Gastrocnemius medialis (tissue), 4 donors: ENCODE measurements around the gene KHDC3L. TPM values are rescaled to one million over a fixed set of nuclear protein-coding genes. Genes with fewer than 3 reads are reported as not detected.

Source experiments
- ATAC-seq, 2 donors: fragments of 150-250 bp; one replicate each; pipeline ENCODE4 v1.9.1; 2016
- DNase-seq, 2 donors: peaks; one replicate each; pipeline ENCODE4 v3.0.0-alpha.2; 2019
- H3K27ac ChIP-seq, 4 donors: fragments of 200-600 bp; sonication (generic); 1 replicate in 1 of 4; 2 replicates in 3 of 4; pipeline ENCODE4 v1.5.1; 2016 to 2018; ENCODE audit warnings: mild to moderate bottlenecking in 2 of 4, moderate library complexity in 1 of 4
- H3K27me3 ChIP-seq, 3 donors: fragments of 200-600 bp; sonication (generic) in 2 of 3; 1 replicate in 1 of 3; 2 replicates in 2 of 3; pipeline versions ENCODE4 v1.5.1 to v1.6.0; 2016 to 2019; ENCODE audit warnings: mild to moderate bottlenecking in 1 of 3, moderate library complexity in 1 of 3
- H3K36me3 ChIP-seq, 2 donors: fragments of 200-600 bp; sonication (generic) in 1 of 2; one replicate each; pipeline ENCODE4 v1.5.1; 2017 to 2018
- H3K4me1 ChIP-seq, 2 donors: fragments of 200-600 bp; sonication (generic) in 1 of 2; one replicate each; pipeline ENCODE4 v1.5.1; 2016 to 2017; ENCODE audit warnings: mild to moderate bottlenecking in 2 of 2
- H3K4me3 ChIP-seq, 4 donors: fragments of 200-600 bp; sonication (generic) in 3 of 4; 1 replicate in 1 of 4; 2 replicates in 3 of 4; pipeline ENCODE4 v1.5.1; 2016 to 2019; ENCODE audit warnings: mild to moderate bottlenecking in 2 of 4
- H3K9me3 ChIP-seq, 3 donors: fragments of 200-600 bp; sonication (generic) in 2 of 3; 1 replicate in 1 of 3; 2 replicates in 2 of 3; pipeline ENCODE4 v1.5.1; 2016 to 2019
- CTCF ChIP-seq, 5 experiments: fragments of 450-650 bp in 3 of 5; fragments of 200-600 bp in 2 of 5; sonication (generic) in 2 of 5; IDR thresholded peaks in 4 of 5; conservative IDR thresholded peaks in 1 of 5; 1 replicate in 4 of 5; 2 replicates in 1 of 5; pipeline ENCODE4 v1.5.1; 2016 to 2019; ENCODE audit warnings: antibody characterized with exemption in 5 of 5, mild to moderate bottlenecking in 3 of 5, moderate library complexity in 3 of 5
- POLR2A ChIP-seq, 2 donors: fragments of 450-650 bp; IDR thresholded peaks; one replicate each; pipeline ENCODE4 v1.6.1; 2017; ENCODE audit warnings: antibody characterized with exemption in 2 of 2, mild to moderate bottlenecking in 2 of 2, moderate library complexity in 2 of 2
- in situ Hi-C, 4 donors: fragments of 200-750 bp; cut with MboI; loops; one replicate each; pipeline versions ENCODE4 v1.15.0 to v1.8.0; 2017; ENCODE audit warnings: low sequenced_read_pairs in 4 of 4
- intact Hi-C: fragments of 100-400 bp; cut with DNase I; formaldehyde crosslinking; loops from one replicate; pipeline ENCODE4 v1.15.1; 2023; ENCODE audit warnings: low total_unique reads
- total RNA-seq, 4 donors: library from RNA; depleted of rRNA; stranded (reverse); fragments of >200 nt; gene quantifications; one replicate each; pipeline versions ENCODE4 v1.1.0 to v1.2.3, GENCODE V29; 2016

Gene KHDC3L
- total RNA-seq, 4 donors from 2014 or later = not detected

- TF ChIP-seq CTCF (IDR thresholded peaks at IDR 0.05 in 4 of 5, conservative IDR thresholded peaks at IDR 0.05 in 1 of 5) = no peak
- no peak for TF ChIP-seq POLR2A (IDR thresholded peaks at IDR 0.05)
- Histone ChIP-seq H3K4me1 (no peaks in the 10 kb centered on the region), H3K36me3 (no peaks in the 10 kb centered on the region), H3K9me3 (no peaks in the 10 kb centered on the region), H3K27ac (no peak overlapping the region), H3K27me3 (no peaks in the 10 kb centered on the region), H3K4me3 (no peak overlapping the region)
- intact Hi-C loops (no loop called here), in situ Hi-C loops (no loop called here)
- ATAC-seq (no peak), DNase-seq (no peak)
Observed at GRCh38 chr6:73342174-73342573, 20.3 kb upstream of the KHDC3L start.

GRCh38 chr6:73343164-73343563 lies 19.3 kb upstream of the KHDC3L start:
- intact Hi-C loops (no loop called here), in situ Hi-C loops (no loop called here)
- TF ChIP-seq POLR2A (IDR thresholded peaks at IDR 0.05) (no peak), CTCF (IDR thresholded peaks at IDR 0.05 in 4 of 5, conservative IDR thresholded peaks at IDR 0.05 in 1 of 5) (no peak)
- DNase-seq = no peak
- Histone ChIP-seq H3K27me3 (peaks cover 0 to 3% (median 3%) of the 10 kb centered on the region in 3 donors), H3K4me3 (no peak overlapping the region), H3K4me1 (no peaks in the 10 kb centered on the region), H3K9me3 (no peaks in the 10 kb centered on the region), H3K36me3 (no peaks in the 10 kb centered on the region), H3K27ac (no peak overlapping the region)
- no peak for ATAC-seq

DNA sequence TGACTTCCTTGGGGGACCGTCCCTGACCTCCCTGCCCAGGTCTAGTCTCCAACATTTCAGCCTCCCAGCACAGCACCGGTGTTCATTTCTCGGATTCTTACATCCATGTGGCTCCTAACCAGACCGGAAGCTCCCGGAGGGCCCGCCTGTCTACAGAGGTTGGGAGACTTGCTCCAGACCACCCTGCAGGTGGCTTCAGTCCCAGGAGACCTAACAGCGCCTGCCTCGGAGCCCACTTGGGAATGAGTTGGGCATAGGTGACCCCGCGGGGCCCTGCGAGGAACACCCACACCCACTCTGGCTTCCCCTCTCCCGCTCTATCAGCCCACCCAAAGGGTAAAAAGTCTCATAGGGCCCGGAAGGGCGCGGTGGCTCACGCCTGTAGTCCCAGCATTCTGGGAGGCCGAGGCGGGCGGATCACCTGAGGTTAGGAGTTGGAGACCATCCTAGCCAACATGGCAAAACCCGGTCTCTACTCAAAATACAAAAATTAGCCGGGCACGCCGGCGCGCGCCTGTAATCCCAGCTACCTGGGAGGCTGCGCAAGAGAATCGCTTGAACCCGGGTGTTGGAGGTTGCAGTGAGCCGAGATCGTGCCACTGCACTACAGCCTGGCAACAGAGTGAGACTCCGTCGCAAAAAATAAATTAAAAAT lies 13.8 kb upstream of the KHDC3L start:
- Histone ChIP-seq H3K4me3 (no peak overlapping the region), H3K27ac (no peak overlapping the region), H3K27me3 (peaks cover 0 to 19% (median 12%) of the 10 kb centered on the region in 3 donors), H3K4me1 (no peaks in the 10 kb centered on the region), H3K36me3 (no peaks in the 10 kb centered on the region), H3K9me3 (no peaks in the 10 kb centered on the region)
- in situ Hi-C loops (no loop called here), intact Hi-C loops (no loop called here)
- DNase-seq (no peak), ATAC-seq (no peak)
- TF ChIP-seq POLR2A (IDR thresholded peaks at IDR 0.05) (no peak), CTCF (IDR thresholded peaks at IDR 0.05 in 4 of 5, conservative IDR thresholded peaks at IDR 0.05 in 1 of 5) (no peak)

- Histone ChIP-seq H3K27me3 (peaks cover 0 to 19% (median 12%) of the 10 kb centered on the region in 3 donors), H3K9me3 (no peaks in the 10 kb centered on the region), H3K4me1 (no peaks in the 10 kb centered on the region), H3K27ac (no peak overlapping the region), H3K36me3 (no peaks in the 10 kb centered on the region), H3K4me3 (no peak overlapping the region)
- no peak for DNase-seq
- in situ Hi-C loops (no loop called here), intact Hi-C loops (no loop called here)
- TF ChIP-seq CTCF (IDR thresholded peaks at IDR 0.05 in 4 of 5, conservative IDR thresholded peaks at IDR 0.05 in 1 of 5) (no peak), POLR2A (IDR thresholded peaks at IDR 0.05) (no peak)
- no peak for ATAC-seq
Observed at GRCh38 chr6:73349311-73349710, 13.1 kb upstream of the KHDC3L start.
